ENCODE results near the gene TM2D3. TPM values are rescaled to one million over a fixed set of nuclear protein-coding genes. Genes with fewer than 3 reads are reported as not detected.
A peak's percentile ranks its signal among the peaks of the same experiment; 100 is the strongest.

TM2D3 gene
- total RNA-seq, 4 donors from 2014 or later = 38.2 to 58.3 (median 50.7) TPM

GRCh38 chr15:101642361-101642760 is 9.8 kb downstream of the TM2D3 start:
- no peak for TF ChIP-seq CTCF (IDR thresholded peaks at IDR 0.05)
- no peak for TF ChIP-seq POLR2AphosphoS5 (IDR thresholded peaks at IDR 0.05)
- TF ChIP-seq POLR2A (IDR thresholded peaks at IDR 0.05) = no peak
- TF ChIP-seq EP300 (IDR thresholded peaks at IDR 0.05) = no peak
- ATAC-seq = no peak
- peaks cover 2 to 80% of the 10 kb centered on the region in 2 donors for H3K36me3 ChIP-seq
- 48 to 52% methylated on average over 5 to 6 of the region's 11 CpGs for WGBS, 2 donors (ENCODE audit: low coverage in 1 of 2)
- H3K27ac ChIP-seq = peak overlapping the region in 3 of 4 donors; percentile 28 to 64 (median 56)
- no peaks in the 10 kb centered on the region for H3K9me3 ChIP-seq
- no peak overlapping the region for H3K4me3 ChIP-seq
- H3K27me3 ChIP-seq = no peaks in the 10 kb centered on the region
- peaks cover 0 to 31% (median 0%) of the 10 kb centered on the region in 3 donors for H3K4me1 ChIP-seq

GRCh38 chr15:101641894-101642293 is 10.3 kb downstream of the TM2D3 start:
- TF ChIP-seq POLR2A (IDR thresholded peaks at IDR 0.05) (no peak), CTCF (IDR thresholded peaks at IDR 0.05) (no peak), EP300 (IDR thresholded peaks at IDR 0.05) (no peak), POLR2AphosphoS5 (IDR thresholded peaks at IDR 0.05) (no peak)
- Histone ChIP-seq H3K27ac (peak overlapping the region in 2 of 4 donors; percentile 56 to 64), H3K27me3 (no peaks in the 10 kb centered on the region), H3K36me3 (peaks cover 2 to 78% of the 10 kb centered on the region in 2 donors), H3K4me3 (no peak overlapping the region), H3K4me1 (peaks cover 0 to 28% (median 0%) of the 10 kb centered on the region in 3 donors), H3K9me3 (no peaks in the 10 kb centered on the region)
- ATAC-seq = peak; percentile 61
- WGBS, 2 donors (ENCODE audit: low coverage in 1 of 2) = 36 to 42% methylated on average over 1 of the region's 1 CpG

GRCh38 chr15:101641129-101641764 is 10.9 kb downstream of the TM2D3 start:
- Histone ChIP-seq H3K36me3 (peaks cover 2 to 78% of the 10 kb centered on the region in 2 donors), H3K4me3 (peak overlapping the region in 1 of 2 donors; percentile 6), H3K4me1 (peaks cover 0 to 27% (median 0%) of the 10 kb centered on the region in 3 donors), H3K9me3 (no peaks in the 10 kb centered on the region), H3K27me3 (no peaks in the 10 kb centered on the region), H3K27ac (peak overlapping the region in 2 of 4 donors; percentile 56 to 64)
- peak; percentile 42 for ATAC-seq
- peak; percentile 92 to 94 (median 93) for TF ChIP-seq CTCF (IDR thresholded peaks at IDR 0.05)
- no peak for TF ChIP-seq POLR2AphosphoS5 (IDR thresholded peaks at IDR 0.05)
- 20 to 24% methylated on average over 8 of the region's 8 CpGs for WGBS, 2 donors (ENCODE audit: low coverage in 1 of 2)

DNA sequence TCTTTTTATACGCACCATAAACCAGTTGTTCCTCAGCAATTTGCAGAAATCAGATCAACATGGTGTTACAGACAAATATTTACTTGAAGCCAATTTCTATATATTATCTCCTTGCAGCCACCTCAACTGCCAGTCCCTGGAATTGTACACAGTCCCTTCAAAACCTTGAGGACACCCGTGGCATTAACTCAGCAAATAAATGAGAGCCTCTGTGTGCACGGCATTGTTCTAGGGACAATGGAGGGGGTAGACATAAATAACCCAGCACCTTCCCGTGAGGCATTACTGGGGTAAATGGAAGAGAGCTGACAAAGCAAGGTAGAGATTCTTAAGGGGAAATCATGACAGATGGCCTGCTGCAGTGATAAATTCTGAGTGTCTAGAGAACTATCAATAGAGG is 12.5 kb downstream of the TM2D3 start:
- 80 to 95% methylated on average over 4 of the region's 4 CpGs for WGBS, 2 donors (ENCODE audit: low coverage in 1 of 2)
- H3K36me3 ChIP-seq = peaks cover 2 to 62% of the 10 kb centered on the region in 2 donors

More for the DNA sequence above, 12.5 kb downstream of the TM2D3 start:
- H3K4me1 ChIP-seq = peaks cover 0 to 32% (median 0%) of the 10 kb centered on the region in 3 donors
- ATAC-seq = no peak
- no peaks in the 10 kb centered on the region for H3K9me3 ChIP-seq
- no peaks in the 10 kb centered on the region for H3K27me3 ChIP-seq
- TF ChIP-seq CTCF (IDR thresholded peaks at IDR 0.05) (no peak), EP300 (IDR thresholded peaks at IDR 0.05) (no peak), POLR2A (IDR thresholded peaks at IDR 0.05) (no peak), POLR2AphosphoS5 (IDR thresholded peaks at IDR 0.05) (no peak)
- H3K4me3 ChIP-seq = no peak overlapping the region
- no peak overlapping the region for H3K27ac ChIP-seq

Measured in gastroesophageal sphincter (tissue), 4 donors.